HL-60 (cell line): ENCODE results near the gene HOXA13.

ENCODE experiments used
- DNase-seq, 2 experiments: peaks; one replicate each; pipeline ENCODE4 v3.0.0-alpha.2; 2010 to 2020; ENCODE audit warnings: low read depth in 1 of 2, low spot score in 1 of 2
- H3K27ac ChIP-seq: fragments of 250-450 bp; sonication (Bioruptor Pico); replicated peaks from 2 replicates; pipeline ENCODE4 v1.5.1; 2020; ENCODE audit warnings: mild to moderate bottlenecking, moderate library complexity
- H3K27me3 ChIP-seq: fragments of 250-450 bp; sonication (Bioruptor Pico); 2 replicates; pipeline ENCODE4 v1.5.1; 2021; ENCODE audit warnings: mild to moderate bottlenecking, moderate library complexity; ENCODE audit not compliant: insufficient read depth, poor library complexity, severe bottlenecking
- H3K4me3 ChIP-seq: replicated peaks from 2 replicates; pipeline ENCODE4 v1.5.1; 2011; ENCODE audit warnings: mild to moderate bottlenecking, control low read depth, low read length; ENCODE audit not compliant: insufficient read depth
- CTCF ChIP-seq: IDR thresholded peaks from one replicate; pipeline ENCODE4 v1.5.1; 2011; ENCODE audit warnings: low read length, control low read depth, inconsistent platforms; ENCODE audit not compliant: insufficient read depth
- GABPA ChIP-seq: IDR thresholded peaks from 2 replicates; pipeline ENCODE4 v1.6.1; 2012; ENCODE audit warnings: low read depth
- POLR2AphosphoS5 ChIP-seq: IDR thresholded peaks from 2 replicates; pipeline ENCODE4 v1.6.1; 2012; ENCODE audit warnings: low read depth
- SPI1 ChIP-seq: IDR thresholded peaks from 2 replicates; pipeline ENCODE4 v1.6.1; 2012; ENCODE audit warnings: low read depth, mild to moderate bottlenecking, borderline replicate concordance
- TF ChIP-seq, protein P1 (sequence below): IDR thresholded peaks from 2 replicates; pipeline ENCODE4 v1.6.1; 2012; ENCODE audit warnings: low read depth; ENCODE audit not compliant: insufficient replicate concordance

The HOXA13 gene

GRCh38 chr7:27247452-27248426 is 47.8 kb upstream of the HOXA13 start:
- DNase-seq: no peak
- TF ChIP-seq, protein P1, sequence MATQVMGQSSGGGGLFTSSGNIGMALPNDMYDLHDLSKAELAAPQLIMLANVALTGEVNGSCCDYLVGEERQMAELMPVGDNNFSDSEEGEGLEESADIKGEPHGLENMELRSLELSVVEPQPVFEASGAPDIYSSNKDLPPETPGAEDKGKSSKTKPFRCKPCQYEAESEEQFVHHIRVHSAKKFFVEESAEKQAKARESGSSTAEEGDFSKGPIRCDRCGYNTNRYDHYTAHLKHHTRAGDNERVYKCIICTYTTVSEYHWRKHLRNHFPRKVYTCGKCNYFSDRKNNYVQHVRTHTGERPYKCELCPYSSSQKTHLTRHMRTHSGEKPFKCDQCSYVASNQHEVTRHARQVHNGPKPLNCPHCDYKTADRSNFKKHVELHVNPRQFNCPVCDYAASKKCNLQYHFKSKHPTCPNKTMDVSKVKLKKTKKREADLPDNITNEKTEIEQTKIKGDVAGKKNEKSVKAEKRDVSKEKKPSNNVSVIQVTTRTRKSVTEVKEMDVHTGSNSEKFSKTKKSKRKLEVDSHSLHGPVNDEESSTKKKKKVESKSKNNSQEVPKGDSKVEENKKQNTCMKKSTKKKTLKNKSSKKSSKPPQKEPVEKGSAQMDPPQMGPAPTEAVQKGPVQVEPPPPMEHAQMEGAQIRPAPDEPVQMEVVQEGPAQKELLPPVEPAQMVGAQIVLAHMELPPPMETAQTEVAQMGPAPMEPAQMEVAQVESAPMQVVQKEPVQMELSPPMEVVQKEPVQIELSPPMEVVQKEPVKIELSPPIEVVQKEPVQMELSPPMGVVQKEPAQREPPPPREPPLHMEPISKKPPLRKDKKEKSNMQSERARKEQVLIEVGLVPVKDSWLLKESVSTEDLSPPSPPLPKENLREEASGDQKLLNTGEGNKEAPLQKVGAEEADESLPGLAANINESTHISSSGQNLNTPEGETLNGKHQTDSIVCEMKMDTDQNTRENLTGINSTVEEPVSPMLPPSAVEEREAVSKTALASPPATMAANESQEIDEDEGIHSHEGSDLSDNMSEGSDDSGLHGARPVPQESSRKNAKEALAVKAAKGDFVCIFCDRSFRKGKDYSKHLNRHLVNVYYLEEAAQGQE: no peak
- no peak for TF ChIP-seq POLR2AphosphoS5
- TF ChIP-seq SPI1: no peak
- no peak for TF ChIP-seq GABPA
- TF ChIP-seq CTCF: no peak
- H3K4me3 ChIP-seq: no peak overlapping the region
- H3K27ac ChIP-seq: no peak overlapping the region
- peaks cover 93% of the 10 kb centered on the region for H3K27me3 ChIP-seq

- peaks cover 93% of the 10 kb centered on the region for H3K27me3 ChIP-seq
- TF ChIP-seq GABPA: no peak
- TF ChIP-seq, protein P1: no peak
- TF ChIP-seq POLR2AphosphoS5: no peak
- TF ChIP-seq CTCF: no peak
- TF ChIP-seq SPI1: no peak
- no peak for DNase-seq
- H3K4me3 ChIP-seq: no peak overlapping the region
- H3K27ac ChIP-seq: no peak overlapping the region
These were observed 47.1 kb upstream of the HOXA13 start for GRCh38 chr7:27247000-27247399.

DNA sequence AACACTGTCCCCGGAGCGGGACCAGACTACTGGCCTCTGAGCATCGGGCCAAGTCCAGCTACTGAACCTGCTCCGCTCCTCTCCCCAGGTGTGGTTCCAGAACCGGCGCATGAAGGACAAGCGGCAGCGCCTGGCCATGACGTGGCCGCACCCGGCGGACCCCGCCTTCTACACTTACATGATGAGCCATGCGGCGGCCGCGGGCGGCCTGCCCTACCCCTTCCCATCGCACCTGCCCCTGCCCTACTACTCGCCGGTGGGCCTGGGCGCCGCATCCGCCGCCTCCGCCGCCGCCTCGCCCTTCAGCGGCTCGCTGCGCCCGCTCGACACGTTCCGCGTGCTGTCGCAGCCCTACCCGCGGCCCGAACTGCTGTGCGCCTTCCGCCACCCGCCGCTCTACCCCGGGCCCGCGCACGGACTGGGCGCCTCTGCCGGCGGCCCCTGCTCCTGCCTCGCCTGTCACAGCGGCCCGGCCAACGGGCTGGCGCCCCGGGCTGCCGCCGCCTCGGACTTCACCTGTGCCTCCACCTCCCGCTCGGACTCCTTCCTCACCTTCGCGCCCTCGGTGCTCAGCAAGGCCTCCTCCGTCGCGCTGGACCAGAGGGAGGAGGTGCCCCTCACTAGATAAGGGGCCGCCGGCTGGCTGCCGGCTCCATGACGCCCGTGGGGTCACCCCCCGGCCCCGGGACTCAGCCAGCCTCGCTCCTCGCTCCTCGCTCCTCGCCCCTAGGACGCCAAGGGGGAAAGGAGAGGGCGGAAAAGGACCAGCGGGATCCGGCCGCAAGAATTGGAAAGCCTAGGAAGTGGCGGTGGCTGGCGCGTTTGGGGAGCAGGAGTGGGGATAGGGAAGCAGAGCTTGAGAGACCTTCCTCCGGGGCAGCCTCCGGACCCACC is 46.2 kb upstream of the HOXA13 start:
- peak in 1 of 2 experiments; percentile 16 for DNase-seq
- no peak for TF ChIP-seq CTCF
- TF ChIP-seq, protein P1: no peak
- Histone ChIP-seq H3K4me3 (peak overlapping the region; percentile 11; the same call in 1 of the 2 replicates), H3K27ac (no peak overlapping the region), H3K27me3 (peaks cover 93% of the 10 kb centered on the region)
